HepG2 (cell line): ENCODE measurements around the gene NUP153. TPM values are rescaled to one million over a fixed set of nuclear protein-coding genes. Genes with fewer than 3 reads are reported as not detected.

Experiments
- HNRNPK ChIP-seq: fragments of 200-400 bp; formaldehyde crosslinking; IDR thresholded peaks from 2 replicates; pipeline ENCODE4 v1.6.1; 2018; ENCODE audit warnings: low read length, low read depth, moderate library complexity, mild to moderate bottlenecking; ENCODE audit not compliant: poor library complexity, severe bottlenecking
- IRF2 ChIP-seq: IDR thresholded peaks from 2 replicates; pipeline ENCODE4 v1.6.1; 2018; ENCODE audit warnings: missing genetic modification reagents, missing compliant biosample characterization
- KDM5B ChIP-seq: sonication (generic); formaldehyde crosslinking; IDR thresholded peaks from 2 replicates; pipeline ENCODE4 v1.4.0; 2020; ENCODE audit warnings: missing genetic modification reagents, mild to moderate bottlenecking, borderline replicate concordance
- PCBP2 ChIP-seq: fragments of 200-400 bp; formaldehyde crosslinking; optimal IDR thresholded peaks from 2 replicates; pipeline ENCODE3; 2018; ENCODE audit warnings: low read length, low read depth; ENCODE audit not compliant: poor library complexity, severe bottlenecking
- POGZ ChIP-seq: sonication (generic); formaldehyde crosslinking; IDR thresholded peaks from 2 replicates; pipeline ENCODE4 v1.4.0; 2020; ENCODE audit warnings: mild to moderate bottlenecking, missing genetic modification reagents
- PTBP1 ChIP-seq: fragments of 200-400 bp; formaldehyde crosslinking; IDR thresholded peaks from 2 replicates; pipeline ENCODE4 v1.6.1; 2018; ENCODE audit warnings: low read length, low read depth; ENCODE audit not compliant: poor library complexity, severe bottlenecking
- RARG ChIP-seq: sonication (generic); formaldehyde crosslinking; IDR thresholded peaks from 2 replicates; pipeline ENCODE4 v1.4.0; 2020; ENCODE audit warnings: low read depth, mild to moderate bottlenecking, missing genetic modification reagents
- SAP130 ChIP-seq: IDR thresholded peaks from 2 replicates; pipeline ENCODE4 v1.6.1; 2016; ENCODE audit warnings: low read depth
- ZBTB37 ChIP-seq: sonication (generic); formaldehyde crosslinking; IDR thresholded peaks from 2 replicates; pipeline ENCODE4 v1.4.0; 2020; ENCODE audit warnings: mild to moderate bottlenecking, missing genetic modification reagents
- ZBTB42 ChIP-seq: sonication (generic); formaldehyde crosslinking; IDR thresholded peaks from 2 replicates; pipeline ENCODE4 v1.5.0; 2020; ENCODE audit warnings: mild to moderate bottlenecking, missing genetic modification reagents
- ZBTB46 ChIP-seq: sonication (generic); formaldehyde crosslinking; IDR thresholded peaks from 2 replicates; pipeline ENCODE4 v1.4.0; 2020; ENCODE audit warnings: mild to moderate bottlenecking, missing genetic modification reagents, borderline replicate concordance
- ZNF256 ChIP-seq: sonication (generic); formaldehyde crosslinking; conservative IDR thresholded peaks from 2 replicates; pipeline ENCODE4 v1.4.0; 2020; ENCODE audit warnings: missing genetic modification reagents
- ZNF569 ChIP-seq: sonication (generic); formaldehyde crosslinking; IDR thresholded peaks from 2 replicates; pipeline ENCODE4 v1.5.0; 2020; ENCODE audit warnings: mild to moderate bottlenecking, missing genetic modification reagents, moderate library complexity, borderline replicate concordance
- ZNF572 ChIP-seq: sonication (generic); formaldehyde crosslinking; IDR thresholded peaks from 2 replicates; pipeline ENCODE4 v1.5.1; 2020; ENCODE audit warnings: mild to moderate bottlenecking, missing genetic modification reagents
- ZNF646 ChIP-seq: sonication (generic); formaldehyde crosslinking; IDR thresholded peaks from 2 replicates; pipeline ENCODE4 v1.9.0; 2021; ENCODE audit warnings: mild to moderate bottlenecking, missing genetic modification reagents
- polyA plus RNA-seq, 8 experiments: library from polyadenylated mRNA; depleted of rRNA in 3 of 8; stranded (reverse) in 7 of 8; unstranded in 1 of 8; fragments of >200 nt; fragmentation: Illumina TruSeq in 4 of 8; extraction: Trizol in 4 of 8; gene quantifications; 2 replicates each; pipeline versions ENCODE4 v1.2.1 to v1.2.3, GENCODE V29; 2011 to 2016; ENCODE audit warnings: low read depth in 4 of 8, missing spikeins in 1 of 8, mixed read lengths in 1 of 8; ENCODE audit not compliant: insufficient read depth in 1 of 8
- total RNA-seq, 5 experiments: library from RNA; depleted of rRNA; stranded (reverse); fragments of >200 nt; fragmentation: Illumina TruSeq; extraction: Trizol; gene quantifications; 2 replicates each; pipeline ENCODE4 v1.2.3, GENCODE V29; 2016; ENCODE audit warnings: low read depth in 1 of 5
- TF ChIP-seq, protein P1 (sequence below): sonication (generic); formaldehyde crosslinking; conservative IDR thresholded peaks from 2 replicates; pipeline ENCODE4 v1.8.0; 2022; ENCODE audit warnings: low read depth, missing genetic modification reagents

NUP153 gene
- total and polyA plus RNA-seq, 2 of the 13 experiments (the other 11 are each of a cell fraction or from before 2014, with no cell fraction given): 29.8 to 55.2 TPM

DNA sequence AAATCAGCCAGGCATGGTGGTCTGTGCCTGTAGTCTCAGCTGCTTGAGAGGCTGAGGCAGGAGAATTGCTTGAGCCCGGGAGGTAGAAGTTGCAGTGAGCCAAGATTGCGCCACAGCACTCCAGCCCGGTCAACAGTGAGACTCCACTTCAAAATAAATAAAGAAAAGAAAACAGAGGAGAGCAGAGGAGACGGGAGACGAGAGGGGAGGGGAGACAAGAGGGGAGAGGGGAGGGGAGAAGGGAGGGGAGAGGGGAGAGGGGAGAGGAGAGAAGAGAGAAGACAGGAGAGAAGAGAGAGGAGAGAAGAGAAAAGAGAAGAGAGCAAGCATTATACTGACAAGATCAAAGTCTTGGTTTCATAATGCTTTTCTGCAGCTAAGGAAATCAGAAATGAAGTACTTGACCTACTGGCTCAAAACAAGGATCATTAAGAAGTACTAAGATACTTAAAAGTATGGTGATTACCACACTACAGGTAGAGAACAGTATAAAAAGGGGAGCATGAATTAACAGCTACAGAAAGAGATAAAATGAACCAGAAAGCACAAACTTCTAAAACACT lies 76.1 kb downstream of the NUP153 start (continued):
- TF ChIP-seq ZNF646 (CRISPR knock-in tag) (no peak), KDM5B (CRISPR knock-in tag) (no peak), POGZ (CRISPR knock-in tag) (0 out of 2 replicates have a peak, but pooled peaks have one; percentile 29), ZNF572 (CRISPR knock-in tag) (no peak), HNRNPK (peak; percentile 46), ZNF569 (CRISPR knock-in tag) (no peak), PTBP1 (no peak), ZBTB42 (no peak), PCBP2 (peak; percentile 77), ZNF256 (CRISPR knock-in tag) (no peak), IRF2 (no peak), SAP130 (CRISPR knock-in tag) (0 out of 2 replicates have a peak, but pooled peaks have one; percentile 11), ZBTB46 (CRISPR knock-in tag) (no peak), RARG (CRISPR knock-in tag) (no peak), ZBTB37 (CRISPR knock-in tag) (no peak)
- TF ChIP-seq, protein P1, sequence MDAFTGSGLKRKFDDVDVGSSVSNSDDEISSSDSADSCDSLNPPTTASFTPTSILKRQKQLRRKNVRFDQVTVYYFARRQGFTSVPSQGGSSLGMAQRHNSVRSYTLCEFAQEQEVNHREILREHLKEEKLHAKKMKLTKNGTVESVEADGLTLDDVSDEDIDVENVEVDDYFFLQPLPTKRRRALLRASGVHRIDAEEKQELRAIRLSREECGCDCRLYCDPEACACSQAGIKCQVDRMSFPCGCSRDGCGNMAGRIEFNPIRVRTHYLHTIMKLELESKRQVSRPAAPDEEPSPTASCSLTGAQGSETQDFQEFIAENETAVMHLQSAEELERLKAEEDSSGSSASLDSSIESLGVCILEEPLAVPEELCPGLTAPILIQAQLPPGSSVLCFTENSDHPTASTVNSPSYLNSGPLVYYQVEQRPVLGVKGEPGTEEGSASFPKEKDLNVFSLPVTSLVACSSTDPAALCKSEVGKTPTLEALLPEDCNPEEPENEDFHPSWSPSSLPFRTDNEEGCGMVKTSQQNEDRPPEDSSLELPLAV (CRISPR knock-in tag): no peak
